H1 (cell line): ENCODE results near the gene USP10. TPM values are rescaled to one million over a fixed set of nuclear protein-coding genes. Genes with fewer than 3 reads are reported as not detected.

Source experiments
- CTBP2 ChIP-seq: IDR thresholded peaks from 2 replicates; pipeline ENCODE4 v1.7.0; 2011; ENCODE audit warnings: borderline replicate concordance, mild to moderate bottlenecking, moderate library complexity, mixed read lengths, low read length; ENCODE audit not compliant: insufficient read depth, insufficient read length
- E2F6 ChIP-seq: IDR thresholded peaks from 2 replicates; pipeline ENCODE4 v1.6.1; 2012; ENCODE audit warnings: inconsistent platforms
- GTF2F1 ChIP-seq: IDR thresholded peaks from 2 replicates; pipeline ENCODE4 v1.6.1; 2012; ENCODE audit warnings: low read depth, low read length, improper control_type of control experiment, borderline replicate concordance
- HDAC6 ChIP-seq: IDR thresholded peaks from one replicate; pipeline ENCODE4 v1.7.1; 2012; ENCODE audit warnings: low read depth, mild to moderate bottlenecking, inconsistent platforms, low read length, moderate library complexity
- JUND ChIP-seq: IDR thresholded peaks from 2 replicates; pipeline ENCODE4 v1.6.1; 2011; ENCODE audit warnings: mild to moderate bottlenecking, improper control_type of control experiment, low read length
- SIN3A ChIP-seq, 2 experiments: IDR thresholded peaks in 1 of 2; conservative IDR thresholded peaks in 1 of 2; 2 replicates each; pipeline ENCODE4 v1.6.1; 2011 to 2012; ENCODE audit warnings: low read length in 2 of 2, improper control_type of control experiment in 1 of 2, low read depth in 1 of 2, mild to moderate bottlenecking in 1 of 2
- TBP ChIP-seq: IDR thresholded peaks from 2 replicates; pipeline ENCODE4 v1.6.1; 2011; ENCODE audit warnings: low read depth, low read length, improper control_type of control experiment
- USF2 ChIP-seq: IDR thresholded peaks from 2 replicates; pipeline ENCODE4 v1.6.1; 2011; ENCODE audit warnings: low read length, improper control_type of control experiment
- polyA plus RNA-seq, 7 experiments: library from polyadenylated mRNA; depleted of rRNA in 3 of 7; stranded (reverse) in 5 of 7; unstranded in 2 of 7; fragments of >200 nt in 5 of 7; fragments of 200-250 nt in 2 of 7; gene quantifications; 1 replicate in 5 of 7; 2 replicates in 1 of 7; 4 replicates in 1 of 7; pipeline versions ENCODE4 v1.2.1 to v1.2.3, GENCODE V29; 2011 to 2013; ENCODE audit warnings: missing spikeins in 2 of 7, mixed read lengths in 2 of 7
- total RNA-seq: library from RNA; stranded (reverse); fragmentation: NEBNext Ultra II Directional; extraction: Animal tissue kit (Norgen Biotek cat#: 25700); gene quantifications from 2 replicates; pipeline ENCODE4 v1.2.1, GENCODE V29; 2021

The USP10 gene
- total and polyA plus RNA-seq, 2 of the 8 experiments (the other 6 are each of a cell fraction or from before 2014, with no cell fraction given) = 171 to 195 TPM

GRCh38 chr16:84765616-84766580, 66.1 kb downstream of the USP10 start (continued):
- no peak for TF ChIP-seq USF2
- no peak for TF ChIP-seq SIN3A (conservative IDR thresholded peaks at IDR 0.05 in 1 of 2, IDR thresholded peaks at IDR 0.05 in 1 of 2; ENCODE audit: low read depth in 1 of 2, low read length in 2 of 2)
- TF ChIP-seq JUND = no peak
- TF ChIP-seq CTBP2 = no peak
- TF ChIP-seq TBP = no peak
- no peak for TF ChIP-seq E2F6
- TF ChIP-seq GTF2F1 = no peak
- no peak for TF ChIP-seq HDAC6
